ENCODE measurements around the gene FRMD4A. TPM values are rescaled to one million over a fixed set of nuclear protein-coding genes. Genes with fewer than 3 reads are reported as not detected.
A peak's percentile ranks its signal among the peaks of the same experiment; 100 is the strongest.

Gene FRMD4A
- polyA plus RNA-seq, 1 donor (not counting 4 experiments of a cell fraction or from before 2014, with no cell fraction given) = 12.9 TPM

- Histone ChIP-seq H2AFZ (ENCODE audit: control insufficient read depth, low read length) (no peak overlapping the region), H3K9me1 (ENCODE audit: control insufficient read depth, extremely low read depth, insufficient read depth, low read length) (no peaks in the 10 kb centered on the region), H3K4me2 (ENCODE audit: control insufficient read depth, extremely low read depth, insufficient read depth, low read depth, low read length) (peak overlapping the region; percentile 52), H3K4me1 (ENCODE audit: control insufficient read depth, extremely low read depth, insufficient read depth, low read length) (peaks cover 43% of the 10 kb centered on the region), H3K9me3 (ENCODE audit: control insufficient read depth, low read depth, low read length) (no peaks in the 10 kb centered on the region), H3K27me3 (ENCODE audit: control insufficient read depth, extremely low read depth, insufficient read depth, low read length) (no peaks in the 10 kb centered on the region), H3K9ac (ENCODE audit: control insufficient read depth, extremely low read depth, insufficient read depth, low read length) (no peak overlapping the region), H3K36me3 (ENCODE audit: control insufficient read depth in 2 of 2, extremely low read depth in 1 of 2, insufficient read depth in 2 of 2, low read length in 2 of 2) (no peaks in the 10 kb centered on the region), H3K27ac (ENCODE audit: control insufficient read depth, insufficient read depth, low read length) (peak overlapping the region; percentile 25), H4K20me1 (ENCODE audit: control insufficient read depth, extremely low read depth, insufficient read depth, low read length) (no peaks in the 10 kb centered on the region), H3K4me3 (ENCODE audit: control insufficient read depth in 2 of 3, extremely low read depth in 1 of 3, insufficient read depth in 2 of 3, low read depth in 1 of 3, low read length in 3 of 3) (peak overlapping the region in 1 of 3 experiments; percentile 4), H3K79me2 (ENCODE audit: control insufficient read depth, insufficient read depth, low read length) (no peaks in the 10 kb centered on the region)
- FAIRE-seq (peak; percentile 75), DNase-seq (ENCODE audit: low read depth, low spot score) (no peak)
- TF ChIP-seq EZH2 (IDR thresholded peaks at IDR 0.05; ENCODE audit: low read length) (no peak), CTCF (optimal IDR thresholded peaks at IDR 0.05 in 1 of 3, IDR thresholded peaks at IDR 0.05 in 1 of 3, conservative IDR thresholded peaks at IDR 0.05 in 1 of 3; ENCODE audit: extremely low read depth in 1 of 3, insufficient read depth in 2 of 3, low read length in 3 of 3) (no peak)
- dilution Hi-C loops (cut with MboI; ENCODE audit: extremely low pct_ligation_motif_present, low sequenced_read_pairs) = no loop called here
Observed at GRCh38 chr10:13712837-13713581, 617.7 kb downstream of the FRMD4A start.

- Histone ChIP-seq H3K4me3 (ENCODE audit: control insufficient read depth in 2 of 3, extremely low read depth in 1 of 3, insufficient read depth in 2 of 3, low read depth in 1 of 3, low read length in 3 of 3) (peak overlapping the region in 1 of 3 experiments; percentile 4), H4K20me1 (ENCODE audit: control insufficient read depth, extremely low read depth, insufficient read depth, low read length) (no peaks in the 10 kb centered on the region), H3K4me1 (ENCODE audit: control insufficient read depth, extremely low read depth, insufficient read depth, low read length) (peaks cover 43% of the 10 kb centered on the region), H2AFZ (ENCODE audit: control insufficient read depth, low read length) (no peak overlapping the region), H3K27me3 (ENCODE audit: control insufficient read depth, extremely low read depth, insufficient read depth, low read length) (no peaks in the 10 kb centered on the region), H3K79me2 (ENCODE audit: control insufficient read depth, insufficient read depth, low read length) (no peaks in the 10 kb centered on the region), H3K4me2 (ENCODE audit: control insufficient read depth, extremely low read depth, insufficient read depth, low read depth, low read length) (peak overlapping the region; percentile 52), H3K9ac (ENCODE audit: control insufficient read depth, extremely low read depth, insufficient read depth, low read length) (no peak overlapping the region), H3K27ac (ENCODE audit: control insufficient read depth, insufficient read depth, low read length) (peak overlapping the region; percentile 0), H3K9me1 (ENCODE audit: control insufficient read depth, extremely low read depth, insufficient read depth, low read length) (no peaks in the 10 kb centered on the region), H3K9me3 (ENCODE audit: control insufficient read depth, low read depth, low read length) (no peaks in the 10 kb centered on the region), H3K36me3 (ENCODE audit: control insufficient read depth in 2 of 2, extremely low read depth in 1 of 2, insufficient read depth in 2 of 2, low read length in 2 of 2) (no peaks in the 10 kb centered on the region)
- TF ChIP-seq EZH2 (IDR thresholded peaks at IDR 0.05; ENCODE audit: low read length) (no peak), CTCF (optimal IDR thresholded peaks at IDR 0.05 in 1 of 3, IDR thresholded peaks at IDR 0.05 in 1 of 3, conservative IDR thresholded peaks at IDR 0.05 in 1 of 3; ENCODE audit: extremely low read depth in 1 of 3, insufficient read depth in 2 of 3, low read length in 3 of 3) (no peak)
- DNase-seq (ENCODE audit: low read depth, low spot score) (no peak), FAIRE-seq (no peak)
- dilution Hi-C loops (cut with MboI; ENCODE audit: extremely low pct_ligation_motif_present, low sequenced_read_pairs) = no loop called here
Observed at GRCh38 chr10:13712476-13712836, 618.3 kb downstream of the FRMD4A start.
